ENCODE data around the gene BLVRB. TPM values are rescaled to one million over a fixed set of nuclear protein-coding genes. Genes with fewer than 3 reads are reported as not detected.
"Not testable (repeated sequence)": the region's sequence is repeated elsewhere in the genome, so short reads cannot be mapped to it uniquely, and the experiment has no call there.

Gene BLVRB
- total RNA-seq, 3 donors from 2014 or later (not counting 1 experiment from before 2014, with no cell fraction given): 16.8 to 25.2 (median 18.3) TPM

GRCh38 chr19:40458597-40458974, 7.0 kb downstream of the BLVRB start:
- Histone ChIP-seq H3K27ac (ENCODE audit: low read length) (no peak overlapping the region), H3K4me3 (ENCODE audit: low read length) (no peak overlapping the region), H3K9me3 (ENCODE audit: control insufficient read depth, insufficient read depth, low read length) (no peaks in the 10 kb centered on the region), H3K36me3 (ENCODE audit: control insufficient read depth, insufficient read depth, low read length) (no peaks in the 10 kb centered on the region), H3K27me3 (ENCODE audit: control insufficient read depth, insufficient read depth, low read length) (no peaks in the 10 kb centered on the region), H3K4me1 (ENCODE audit: control insufficient read depth, insufficient read depth, low read length) (peaks cover 5% of the 10 kb centered on the region)
- TF ChIP-seq CTCF (IDR thresholded peaks at IDR 0.05): no peak
- Mint-ChIP-seq H3K9me3 (no peaks in the 10 kb centered on the region), H3K27me3 (ENCODE audit: low read depth in 2 of 2) (no peaks in the 10 kb centered on the region), H3K4me3 (no peak overlapping the region), H3K27ac (no peak overlapping the region), H3K36me3 (no peaks in the 10 kb centered on the region), H3K4me1 (no peaks in the 10 kb centered on the region)
- ATAC-seq (no peak), DNase-seq (no peak)
- 94% methylated on average over 3 of the region's 3 CpGs for WGBS (ENCODE audit: insufficient coverage)
- intact Hi-C loops (cut with micrococcal nuclease): no loop called here

DNA sequence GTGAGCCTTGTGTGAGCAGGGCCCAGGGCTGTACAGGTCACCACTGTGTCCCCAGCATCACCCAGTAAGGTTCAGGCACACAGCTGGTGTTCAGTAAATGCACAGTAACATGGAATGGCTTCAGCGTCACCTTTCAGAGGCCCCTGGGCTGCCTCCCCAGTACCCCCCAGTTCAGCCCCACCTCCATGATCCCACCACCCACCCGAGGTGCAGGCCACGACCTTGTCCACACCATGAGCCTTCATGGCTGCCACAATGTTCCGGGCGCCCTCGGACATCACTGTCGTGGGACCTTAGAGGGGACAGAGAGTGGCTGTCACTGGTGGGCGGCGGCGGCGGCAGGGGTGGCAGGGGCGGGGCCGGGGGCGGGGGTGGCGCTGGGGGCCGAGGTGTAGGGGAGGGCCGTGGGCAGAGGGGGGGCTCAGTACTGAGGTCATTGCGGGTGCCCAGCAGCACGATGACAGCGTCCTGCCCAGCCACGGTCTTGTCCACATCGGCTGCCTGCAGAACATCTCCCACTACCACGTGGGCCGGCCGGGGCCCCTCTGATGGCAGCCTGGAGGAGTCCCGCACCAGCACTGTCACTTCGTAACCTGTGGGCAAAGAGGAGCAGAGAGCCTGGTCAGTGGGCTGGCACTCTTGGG, 7.5 kb downstream of the BLVRB start:
- H3K9me3 Mint-ChIP-seq: no peaks in the 10 kb centered on the region
- no peak overlapping the region for H3K27ac Mint-ChIP-seq
- WGBS (ENCODE audit: insufficient coverage): 93% methylated on average over 27 of the region's 27 CpGs
- no peaks in the 10 kb centered on the region for H3K9me3 ChIP-seq (ENCODE audit: control insufficient read depth, insufficient read depth, low read length)
- no peaks in the 10 kb centered on the region for H3K4me1 Mint-ChIP-seq
- intact Hi-C loops (cut with micrococcal nuclease): no loop called here
- H3K27me3 Mint-ChIP-seq (ENCODE audit: low read depth in 2 of 2): no peaks in the 10 kb centered on the region
- no peaks in the 10 kb centered on the region for H3K36me3 ChIP-seq (ENCODE audit: control insufficient read depth, insufficient read depth, low read length)
- H3K4me1 ChIP-seq (ENCODE audit: control insufficient read depth, insufficient read depth, low read length): peaks cover 5% of the 10 kb centered on the region
- H3K27me3 ChIP-seq (ENCODE audit: control insufficient read depth, insufficient read depth, low read length): no peaks in the 10 kb centered on the region
- H3K27ac ChIP-seq (ENCODE audit: low read length): no peak overlapping the region
- ATAC-seq (no peak), DNase-seq (no peak)
- H3K36me3 Mint-ChIP-seq: no peaks in the 10 kb centered on the region
- no peak overlapping the region for H3K4me3 ChIP-seq (ENCODE audit: low read length)
- H3K4me3 Mint-ChIP-seq: no peak overlapping the region
- no peak for TF ChIP-seq CTCF (IDR thresholded peaks at IDR 0.05)

DNA sequence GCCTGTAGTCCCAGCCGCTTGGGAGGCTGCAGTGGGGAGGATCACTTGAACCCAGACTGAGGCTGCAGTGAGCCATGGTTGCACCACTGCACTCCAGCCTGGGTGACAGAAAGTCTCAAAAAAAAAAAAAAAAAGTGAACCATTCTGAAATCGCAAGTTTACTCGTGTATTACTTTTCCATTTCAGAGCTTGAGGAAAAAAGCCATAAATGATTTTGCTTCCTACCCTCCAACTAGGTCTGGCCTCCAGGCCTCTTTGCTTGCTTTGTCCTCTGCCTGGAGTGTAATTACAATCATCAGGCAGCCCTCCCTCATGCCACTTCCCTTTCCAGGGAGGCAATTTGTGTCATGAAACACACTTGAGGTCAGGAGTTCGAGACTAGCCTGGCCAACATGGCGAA, 8.5 kb downstream of the BLVRB start:
- Histone ChIP-seq H3K27ac (ENCODE audit: low read length) (no peak overlapping the region), H3K27me3 (ENCODE audit: control insufficient read depth, insufficient read depth, low read length) (no peaks in the 10 kb centered on the region), H3K4me1 (ENCODE audit: control insufficient read depth, insufficient read depth, low read length) (peaks cover 5% of the 10 kb centered on the region), H3K9me3 (ENCODE audit: control insufficient read depth, insufficient read depth, low read length) (no peaks in the 10 kb centered on the region), H3K4me3 (ENCODE audit: low read length) (no peak overlapping the region), H3K36me3 (ENCODE audit: control insufficient read depth, insufficient read depth, low read length) (no peaks in the 10 kb centered on the region)
- no peak for TF ChIP-seq CTCF (IDR thresholded peaks at IDR 0.05)
- H3K27ac Mint-ChIP-seq: no peak overlapping the region
- intact Hi-C loops (cut with micrococcal nuclease): no loop called here
- ATAC-seq (no peak), DNase-seq (no peak)
- H3K4me3 Mint-ChIP-seq: no peak overlapping the region
- H3K27me3 Mint-ChIP-seq (ENCODE audit: low read depth in 2 of 2): no peaks in the 10 kb centered on the region
- H3K4me1 Mint-ChIP-seq: no peaks in the 10 kb centered on the region
- H3K36me3 Mint-ChIP-seq: no peaks in the 10 kb centered on the region
- no peaks in the 10 kb centered on the region for H3K9me3 Mint-ChIP-seq
- 85% methylated on average over 5 of the region's 5 CpGs for WGBS (ENCODE audit: insufficient coverage)

GRCh38 chr19:40453943-40454342, 11.6 kb downstream of the BLVRB start:
- H3K27me3 Mint-ChIP-seq (ENCODE audit: low read depth in 2 of 2); H3K9me3 ChIP-seq (ENCODE audit: control insufficient read depth, insufficient read depth, low read length); H3K4me1 ChIP-seq (ENCODE audit: control insufficient read depth, insufficient read depth, low read length); H3K4me3 Mint-ChIP-seq; DNase-seq; H3K36me3 Mint-ChIP-seq; intact Hi-C loops (cut with micrococcal nuclease); H3K4me3 ChIP-seq (ENCODE audit: low read length); H3K27ac Mint-ChIP-seq; H3K9me3 Mint-ChIP-seq; H3K4me1 Mint-ChIP-seq; H3K27ac ChIP-seq (ENCODE audit: low read length); H3K27me3 ChIP-seq (ENCODE audit: control insufficient read depth, insufficient read depth, low read length); H3K36me3 ChIP-seq (ENCODE audit: control insufficient read depth, insufficient read depth, low read length); ATAC-seq: not testable (repeated sequence)
- WGBS (ENCODE audit: insufficient coverage): 91% methylated on average over 6 of the region's 6 CpGs
